Measurements from ENCODE around the gene CEMP1.

- TF ChIP-seq POLR2A (IDR thresholded peaks at IDR 0.05) (no peak), CTCF (IDR thresholded peaks at IDR 0.05) (no peak)
These were observed 24.1 kb downstream of the CEMP1 start for GRCh38 chr16:2507052-2507659.

Measured in uterus (tissue), 2 donors.